HG03439 (cell line): ENCODE data around the gene ZBTB21.
"Not testable (repeated sequence)": the region's sequence is repeated elsewhere in the genome, so short reads cannot be mapped to it uniquely, and the experiment has no call there.

Experiments used
- ATAC-seq: cut with Tn5 transposase; IDR thresholded peaks from one replicate; pipeline ENCODE4 v1.9.1; 2021; ENCODE audit warnings: mild to moderate bottlenecking, moderate library complexity; ENCODE audit not compliant: unreplicated experiment

Gene ZBTB21

DNA sequence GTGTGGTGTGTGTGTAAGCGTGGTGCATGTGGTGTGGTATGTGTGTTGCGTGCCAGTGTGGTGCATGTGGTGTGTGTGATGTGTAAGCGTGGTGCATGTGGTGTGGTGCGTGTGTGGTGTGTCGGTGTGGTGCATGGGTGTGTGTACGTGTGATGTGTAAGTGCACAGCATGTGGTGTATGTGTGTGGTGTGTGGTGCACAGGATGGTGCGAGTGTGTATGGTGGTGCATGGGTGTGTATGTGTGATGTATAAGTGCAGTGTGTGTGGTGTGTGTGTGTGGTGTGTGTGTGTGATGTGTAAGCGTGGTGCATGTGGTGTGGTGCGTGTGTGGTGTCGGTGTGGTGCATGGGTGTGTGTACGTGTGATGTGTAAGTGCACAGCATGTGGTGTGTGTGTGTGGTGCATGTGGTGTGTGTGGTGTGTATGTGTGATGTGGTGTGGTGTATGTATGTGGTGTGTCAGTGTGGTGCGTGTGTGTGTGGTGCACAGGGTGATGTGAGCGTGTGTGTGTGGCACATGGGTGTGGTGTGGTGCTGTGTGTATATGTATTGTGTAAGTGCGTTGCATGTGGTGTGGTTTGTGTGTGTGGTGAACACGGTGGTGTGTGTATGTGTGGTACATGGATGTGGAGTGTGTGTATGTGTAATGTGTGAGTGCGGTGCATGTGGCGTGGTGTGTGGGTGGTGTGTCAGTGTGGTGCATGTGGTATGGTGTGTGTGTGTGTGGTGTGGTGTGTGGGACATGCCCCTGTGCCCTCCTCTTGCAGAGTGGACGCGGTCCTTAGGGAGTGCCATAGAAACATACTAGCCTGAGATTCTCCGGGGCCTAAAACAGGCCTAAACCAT lies 55.3 kb downstream of the ZBTB21 start:
- ATAC-seq, result no peak

DNA sequence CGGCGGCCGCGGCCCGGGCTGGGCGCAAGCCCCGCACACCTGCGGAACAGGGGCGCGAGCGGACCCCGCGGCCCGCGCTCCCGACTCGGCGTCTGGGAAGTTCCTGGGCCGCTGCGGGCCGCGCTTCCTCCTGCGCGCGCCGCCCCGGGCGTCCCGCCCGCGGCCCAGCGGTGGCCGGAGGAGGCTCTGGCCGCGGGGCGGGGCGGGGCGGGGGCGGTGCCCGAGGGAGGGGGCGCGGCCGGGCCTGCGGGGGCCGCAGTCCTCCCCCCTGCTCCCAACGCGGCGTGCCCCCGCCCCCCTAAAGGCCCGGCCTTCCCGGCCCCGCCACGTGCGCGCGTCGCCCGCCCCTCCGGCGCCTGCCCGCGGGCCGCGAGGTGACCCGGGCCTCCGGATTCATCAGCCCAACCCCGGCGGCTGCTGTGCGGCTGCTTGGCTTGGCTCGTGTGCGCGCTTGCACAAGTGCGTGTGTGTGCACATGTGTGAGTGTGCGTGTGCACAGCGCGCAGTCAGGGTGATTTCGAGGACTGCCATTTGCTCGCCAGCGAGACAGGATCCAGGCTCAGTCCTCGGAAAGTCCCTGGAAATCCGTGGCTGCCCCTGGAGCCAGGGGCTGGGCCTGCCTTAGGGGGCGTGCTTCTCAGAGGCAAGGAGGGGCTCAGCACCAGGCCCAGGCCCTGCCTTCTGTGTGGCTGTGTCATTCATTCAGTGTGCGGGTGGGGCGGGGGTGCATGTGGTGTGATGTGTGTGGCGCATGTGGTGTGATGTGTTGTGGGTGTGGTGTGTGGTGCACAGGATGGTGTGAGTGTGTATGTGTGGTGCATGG lies 56.1 kb downstream of the ZBTB21 start, which contains the start of gene C2CD2:
C2CD2 (minus strand) TSS at position 188 of the 823 bp plus-strand sequence. CDS start 370 bp downstream, outside the sequence.
- ATAC-seq, result no peak

DNA sequence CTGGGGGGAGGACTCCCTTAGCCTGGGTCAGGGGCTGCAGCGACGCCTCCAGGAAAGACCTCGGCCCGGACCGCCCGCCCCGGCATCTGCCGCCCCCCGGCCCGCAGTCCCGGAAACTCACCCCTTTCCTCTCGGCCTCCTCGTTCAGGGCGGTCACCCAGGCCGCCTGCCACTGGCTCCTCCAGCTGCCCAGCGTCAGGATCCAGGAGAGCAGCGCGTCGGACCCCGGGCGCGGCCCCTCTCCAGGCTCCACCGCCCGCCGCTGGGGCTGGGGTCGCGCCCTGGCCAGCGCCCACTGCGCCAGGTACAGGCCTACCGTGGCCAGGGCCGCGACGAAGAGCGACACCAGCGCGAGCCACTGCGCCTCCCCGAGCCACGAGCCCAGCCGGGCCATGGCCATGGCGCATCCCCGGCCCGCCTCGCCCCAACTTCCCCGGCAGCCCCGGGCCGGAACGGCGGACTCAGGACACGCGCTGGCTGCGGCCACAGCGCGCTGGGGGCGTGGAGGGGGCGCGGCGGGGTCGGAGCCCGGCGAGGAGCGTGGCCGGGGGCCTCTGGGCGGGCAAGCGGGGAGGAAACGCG lies 56.8 kb downstream of the ZBTB21 start:
- no peak for ATAC-seq

DNA sequence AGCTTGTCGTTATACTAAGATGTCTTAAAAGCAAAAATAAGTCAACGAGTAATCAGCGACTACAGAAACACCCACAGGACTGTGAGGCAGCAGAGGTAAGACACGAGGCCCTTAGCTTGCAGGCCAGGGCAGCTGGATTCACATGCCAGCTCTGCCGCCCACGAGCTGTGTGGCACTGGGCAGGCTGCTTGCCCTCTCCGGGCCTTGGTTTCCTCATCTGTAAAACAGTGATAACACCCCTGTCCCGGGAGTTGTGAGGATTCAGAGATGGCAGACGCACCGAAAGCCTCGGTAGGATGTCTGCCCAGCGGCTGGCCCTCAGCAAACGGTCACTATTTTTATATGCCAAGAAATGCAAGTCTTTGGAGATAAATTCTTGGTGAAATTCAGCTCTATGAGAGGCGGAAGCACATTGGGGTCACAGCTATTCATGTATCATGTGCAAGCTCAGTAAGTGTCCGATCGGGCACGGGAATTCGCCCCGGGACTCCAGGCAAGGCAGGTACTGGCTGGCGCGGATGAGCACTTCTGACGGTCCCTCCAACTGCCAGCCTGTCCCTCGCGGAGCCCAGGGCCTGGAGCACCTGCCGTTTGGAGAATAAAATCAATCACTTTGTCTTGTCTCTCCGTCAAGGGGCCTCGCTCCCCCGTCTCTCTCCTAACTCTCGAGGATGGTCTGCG lies 57.5 kb downstream of the ZBTB21 start:
- no peak for ATAC-seq

DNA sequence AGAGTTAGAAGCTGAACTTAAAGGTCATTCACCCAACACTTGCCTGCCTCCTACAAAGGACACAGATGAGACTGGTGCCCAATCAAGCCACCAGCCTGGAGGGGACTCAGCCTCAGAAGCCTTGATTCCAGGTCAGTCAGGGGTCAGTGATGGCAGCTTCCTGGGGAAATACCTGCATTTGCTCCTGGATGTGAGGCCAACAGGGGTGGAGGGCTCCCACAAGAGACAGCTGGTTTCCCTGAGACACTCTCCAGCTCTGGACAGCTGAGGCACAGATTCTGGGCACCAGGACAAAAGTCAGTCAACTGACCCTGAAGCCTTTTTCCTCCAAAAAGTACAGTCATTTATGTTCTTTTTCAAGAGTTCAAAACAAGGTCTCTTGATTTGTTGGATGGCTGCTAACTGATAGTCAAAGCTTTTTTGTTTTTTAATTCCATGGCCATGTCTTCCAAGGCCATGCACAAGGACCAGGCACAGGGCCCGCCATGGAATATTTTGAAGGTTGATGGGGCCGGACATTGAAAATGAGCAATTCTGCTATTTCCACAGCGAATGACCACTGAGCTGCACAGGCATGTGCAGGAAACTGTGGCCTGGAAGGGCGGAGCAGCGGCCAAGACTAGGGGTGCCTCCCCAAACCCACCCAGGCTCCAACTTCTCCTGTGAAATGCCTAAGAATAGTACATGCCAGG lies 58.1 kb downstream of the ZBTB21 start:
- ATAC-seq, result no peak

DNA sequence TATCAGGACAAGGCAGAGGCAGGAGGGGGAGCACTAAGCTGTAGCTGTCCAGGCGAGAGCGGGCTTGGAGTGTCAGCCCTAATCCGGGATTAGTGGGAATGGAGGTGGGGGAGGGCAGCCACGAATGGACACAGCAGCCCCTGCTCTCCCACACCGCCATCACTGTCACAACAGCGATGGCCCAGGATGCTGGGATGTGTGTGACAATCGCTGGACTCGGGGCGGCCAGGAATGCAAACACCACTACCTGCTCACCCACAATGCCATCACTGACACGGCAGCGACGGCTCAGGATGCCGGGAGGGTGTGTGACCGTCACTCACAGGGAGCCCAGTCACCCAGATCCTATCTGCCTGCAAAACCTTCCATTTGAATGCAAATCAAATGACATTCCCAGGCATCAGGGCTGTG lies 59.2 kb downstream of the ZBTB21 start:
- ATAC-seq, result no peak

DNA sequence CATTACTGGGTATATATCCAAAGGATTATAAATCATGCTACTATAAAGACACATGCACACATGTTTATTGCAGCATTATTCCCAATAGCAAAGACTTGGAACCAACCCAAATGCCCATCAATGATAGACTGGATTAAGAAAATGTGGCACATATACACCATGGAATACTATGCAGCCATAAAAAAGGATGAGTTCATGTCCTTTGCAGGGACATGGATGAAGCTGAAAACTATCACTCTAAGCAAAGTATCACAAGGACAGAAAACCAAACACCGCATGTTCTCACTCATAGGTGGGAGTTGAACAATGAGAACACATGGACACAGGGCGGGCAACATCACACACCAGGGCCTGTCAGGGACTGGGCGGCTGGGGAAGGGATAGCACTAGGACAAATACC lies 60.5 kb downstream of the ZBTB21 start:
- ATAC-seq, result not testable (repeated sequence)

DNA sequence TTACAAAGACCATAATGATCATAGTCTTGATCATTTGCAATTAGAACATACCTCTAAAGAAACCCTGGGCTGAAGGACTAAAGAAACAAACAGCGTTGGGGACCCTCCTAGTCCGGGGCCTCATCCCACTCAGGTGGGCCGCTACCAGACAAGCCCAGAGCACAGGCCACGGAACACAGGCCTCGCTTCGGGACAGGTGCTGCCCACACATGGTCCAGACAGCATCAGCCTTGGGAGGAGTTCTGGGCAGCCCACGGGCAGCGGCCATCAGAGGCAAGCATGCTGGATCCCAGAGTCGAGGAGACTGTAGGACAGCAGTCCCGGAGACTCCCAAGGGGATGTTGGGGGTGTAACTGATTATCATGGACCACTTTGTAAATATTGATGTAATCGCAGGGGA lies 61.3 kb downstream of the ZBTB21 start:
- ATAC-seq, result no peak

DNA sequence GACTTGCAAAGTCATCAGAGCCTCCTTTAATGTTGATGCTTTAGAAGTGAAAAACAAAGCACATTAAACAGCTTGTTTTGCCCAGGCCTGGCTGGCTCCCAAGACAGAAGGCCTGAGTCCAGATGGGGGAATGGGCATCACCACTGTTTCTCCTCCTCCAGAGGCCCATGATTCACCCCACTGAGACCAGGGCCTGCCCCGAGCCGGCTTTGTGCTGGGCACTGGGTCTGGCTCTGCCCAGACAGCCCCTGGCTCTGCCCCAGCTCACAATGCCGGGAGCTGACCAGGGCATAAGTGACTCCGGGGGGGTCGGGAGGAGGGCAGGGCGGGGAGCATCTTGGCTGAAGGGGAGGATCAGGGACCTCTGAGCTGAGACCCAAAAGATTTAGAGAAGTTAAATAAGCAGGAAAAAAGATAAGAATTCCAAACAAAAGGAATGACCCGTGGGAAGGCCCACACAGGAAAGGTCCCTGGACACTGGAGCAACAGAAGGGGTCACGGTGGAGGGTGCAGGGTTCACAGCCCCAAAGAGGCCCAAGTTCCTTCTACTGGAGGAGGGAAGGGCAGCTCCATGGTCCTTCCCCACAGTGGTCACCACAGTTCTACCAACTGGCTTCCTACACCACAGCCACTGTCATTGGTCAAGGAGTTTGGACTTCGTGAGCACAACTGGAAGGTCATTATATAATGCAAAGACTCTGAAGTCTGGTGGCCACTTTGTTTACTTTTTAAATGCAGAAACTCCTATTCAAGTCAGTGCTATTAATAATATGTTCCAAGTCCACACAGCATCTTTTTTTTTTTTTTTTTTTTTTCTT lies 61.9 kb downstream of the ZBTB21 start:
- no peak for ATAC-seq

DNA sequence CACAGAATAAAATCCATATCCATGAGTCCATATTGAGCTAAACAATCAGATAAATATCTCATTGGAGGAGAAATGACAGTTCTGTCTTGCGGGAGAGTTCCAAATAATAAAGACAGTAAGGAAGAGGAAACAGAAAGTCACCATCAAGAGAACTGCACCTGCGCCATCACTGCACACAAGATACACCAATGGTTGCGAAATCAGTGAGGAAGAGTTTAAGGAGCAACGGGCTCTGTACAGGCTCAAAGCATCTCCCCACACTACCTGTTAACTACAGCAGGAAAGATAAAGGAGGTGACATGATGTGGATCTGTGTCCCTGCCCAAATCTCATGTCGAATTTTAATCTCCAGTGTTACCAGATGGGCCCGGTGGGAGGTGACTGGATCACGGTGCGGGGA lies 64.2 kb downstream of the ZBTB21 start:
- ATAC-seq, result no peak

DNA sequence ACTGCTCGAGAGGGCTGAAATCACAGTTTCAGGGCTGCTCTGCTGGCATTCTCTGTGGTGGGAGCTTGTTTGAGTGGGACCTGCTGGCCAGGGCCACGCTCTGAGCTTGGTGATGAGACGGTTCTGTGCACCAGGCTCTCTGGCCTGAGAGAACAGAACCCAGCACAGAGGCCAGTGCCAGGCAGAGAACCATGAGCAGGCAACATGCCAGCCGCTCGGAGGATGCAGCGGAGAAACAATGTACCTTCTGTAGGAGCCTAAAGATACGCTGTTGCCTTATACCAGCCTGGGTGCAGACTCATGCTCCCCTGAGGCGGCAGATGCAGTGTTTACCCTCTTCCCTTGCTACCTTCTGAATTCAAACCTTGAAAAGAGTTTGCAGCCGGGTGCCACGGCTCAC lies 66.3 kb downstream of the ZBTB21 start:
- no peak for ATAC-seq

DNA sequence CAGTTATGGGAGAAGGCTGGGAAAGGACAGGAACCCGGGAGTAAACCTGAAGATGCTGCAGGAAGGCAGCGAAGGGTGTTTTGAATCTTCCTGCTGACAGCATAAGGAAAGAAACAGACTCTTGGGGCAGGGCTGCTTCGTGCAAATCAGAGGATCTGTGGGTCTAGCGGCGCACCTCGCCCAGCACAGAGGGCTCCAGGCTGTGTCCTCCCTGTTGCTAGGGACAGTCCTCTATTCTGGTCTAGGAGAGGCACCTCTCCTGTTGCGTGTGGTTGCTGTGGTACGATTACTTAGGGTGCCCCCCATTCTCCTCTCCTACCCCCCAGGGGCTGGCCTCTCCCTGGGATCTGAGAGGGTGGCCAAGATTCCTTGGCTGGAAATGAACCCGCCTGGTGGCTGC lies 67.7 kb downstream of the ZBTB21 start:
- no peak for ATAC-seq

DNA sequence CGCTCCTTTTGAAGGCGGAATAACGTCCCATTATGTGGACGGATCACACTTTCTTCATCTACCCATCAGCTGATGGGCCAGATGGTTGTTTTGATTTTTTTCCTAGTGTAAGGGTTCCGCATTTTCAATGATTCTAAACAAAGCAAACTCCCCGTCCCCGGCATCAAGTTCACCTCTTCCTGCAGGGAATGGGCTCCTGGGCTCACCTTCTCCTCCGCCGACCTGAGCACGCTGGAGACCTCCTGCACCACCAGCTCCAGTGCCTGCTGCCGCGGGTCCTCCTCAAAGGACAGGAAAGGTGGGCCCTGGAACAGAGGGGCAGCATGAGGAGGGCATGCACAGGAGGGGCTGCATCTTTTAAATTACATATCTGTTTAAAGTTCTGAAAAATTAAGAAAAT lies 68.2 kb downstream of the ZBTB21 start:
- ATAC-seq, result no peak

DNA sequence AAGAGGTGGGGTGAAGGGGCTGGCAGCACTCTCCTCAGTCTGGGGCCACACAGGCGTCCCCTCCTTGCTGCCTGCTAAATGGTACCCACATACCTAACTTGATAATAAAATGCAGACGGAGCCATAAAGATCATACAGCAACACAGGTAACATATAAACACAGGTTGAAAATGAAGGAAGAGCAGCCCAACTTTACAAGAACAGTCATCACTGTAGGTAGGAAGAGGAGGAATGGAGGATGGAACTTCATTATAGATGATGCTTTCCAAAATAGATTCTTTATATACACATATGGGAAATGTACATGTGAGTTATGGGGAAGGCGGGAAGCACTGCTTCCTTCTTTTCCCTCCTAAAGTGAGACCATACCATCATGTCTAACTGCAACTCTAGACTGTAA lies 69.7 kb downstream of the ZBTB21 start:
- ATAC-seq, result no peak

DNA sequence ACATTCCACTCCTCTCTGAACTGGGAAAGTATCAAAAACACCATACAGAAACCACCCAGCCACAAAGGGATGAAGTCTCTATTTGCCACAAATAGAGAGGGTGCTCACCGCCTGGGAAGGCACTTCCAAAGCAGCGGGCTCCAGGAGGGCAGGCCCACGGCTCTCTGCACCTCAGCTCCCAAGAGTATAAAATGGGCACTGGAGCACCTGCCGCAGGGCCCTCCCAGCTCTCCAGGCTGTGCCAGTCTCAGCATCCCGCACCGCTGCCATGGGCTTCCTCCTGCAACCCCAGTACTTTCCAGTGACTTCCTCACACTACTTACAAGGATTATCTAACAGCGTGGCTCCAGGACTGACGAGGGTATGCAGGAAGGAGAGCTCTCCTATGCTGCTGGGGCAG lies 70.8 kb downstream of the ZBTB21 start:
- no peak for ATAC-seq
